ENCODE results near the gene EPAS1. TPM values are rescaled to one million over a fixed set of nuclear protein-coding genes. Genes with fewer than 3 reads are reported as not detected.

EPAS1 gene
- total and polyA plus RNA-seq, 2 of the 8 experiments (the other 6 are each of a cell fraction or from before 2014, with no cell fraction given) = 2.0 to 4.9 TPM

- no peak overlapping the region for H2AK5ac ChIP-seq (ENCODE audit: low read depth, low read length)
- DNase-seq (ENCODE audit: low read depth in 1 of 2, low spot score in 2 of 2) (no peak), FAIRE-seq (no peak)
- no peak overlapping the region for H2AFZ ChIP-seq (ENCODE audit: low read length)
- no peak overlapping the region for H3K4me2 ChIP-seq (ENCODE audit: insufficient read depth in 1 of 2, low read depth in 2 of 2, low read length in 2 of 2)
- H3K36me3 ChIP-seq (ENCODE audit: control insufficient read depth in 2 of 4, insufficient read depth in 4 of 4, low read length in 3 of 4) = no peaks in the 10 kb centered on the region
- no peaks in the 10 kb centered on the region for H3K27me3 ChIP-seq (replicated peaks in 1 of 4; ENCODE audit: control insufficient read depth in 3 of 4, extremely low read depth in 1 of 4, insufficient read depth in 3 of 4, low read length in 3 of 4)
- H2BK5ac ChIP-seq (ENCODE audit: low read depth, low read length) = no peak overlapping the region
- H3K4ac ChIP-seq (replicated peaks; ENCODE audit: insufficient read length, low read depth, low read length) = no peak overlapping the region
- no peaks in the 10 kb centered on the region for H3K9me3 ChIP-seq (ENCODE audit: insufficient read depth in 2 of 2, low read depth in 1 of 2, low read length in 1 of 2)
- H2BK120ac ChIP-seq (replicated peaks; ENCODE audit: low read depth, low read length) = no peak overlapping the region
- H3K23me2 ChIP-seq (ENCODE audit: low read depth, low read length) = no peaks in the 10 kb centered on the region
- no peak overlapping the region for H3K18ac ChIP-seq (ENCODE audit: extremely low read depth, low read length)
- POLR2A ChIA-PET (ENCODE audit: partially characterized antibody) = no interaction called here
- H3K23ac ChIP-seq (ENCODE audit: insufficient read length) = no peak overlapping the region
- no peak overlapping the region for H4K91ac ChIP-seq (replicated peaks; ENCODE audit: insufficient read length, low read length)
- H4K8ac ChIP-seq (ENCODE audit: extremely low read depth, insufficient read depth, low read length) = no peak overlapping the region
- no peak overlapping the region for H2BK12ac ChIP-seq (ENCODE audit: low read depth, low read length)
- H3K4me1 ChIP-seq (replicated peaks in 1 of 4; ENCODE audit: control insufficient read depth in 3 of 4, insufficient read depth in 4 of 4, low read length in 3 of 4) = no peaks in the 10 kb centered on the region
- no peak overlapping the region for H3K9ac ChIP-seq (replicated peaks in 1 of 4; ENCODE audit: extremely low read depth in 1 of 4, low read depth in 3 of 4, low read length in 3 of 4)
- CTCF ChIA-PET (ENCODE audit: partially characterized antibody) = interaction anchor here (0.6 to 1.4 kb wide), 6 partner anchors 19 to 788 kb away, joined by 3 to 4 read pairs (median 3); no protein-coding TSS in a partner anchor
- no peaks in the 10 kb centered on the region for H3K79me1 ChIP-seq (ENCODE audit: low read depth, low read length)
- H2BK20ac ChIP-seq (ENCODE audit: low read length) = no peak overlapping the region
- H4K5ac ChIP-seq (ENCODE audit: insufficient read length, low read depth, low read length) = no peak overlapping the region
- 78% methylated on average over 2 of the region's 2 CpGs; no CpG with 5 or more reads in 1 of the 2 experiments for WGBS, 2 experiments (ENCODE audit: extremely low coverage in 1 of 2, insufficient coverage in 1 of 2, insufficient read length in 1 of 2, insufficient replicate concordance in 2 of 2, low coverage in 1 of 2, low lambda C conversion rate in 2 of 2, missing lambda C conversion rate in 1 of 2)
- no peak overlapping the region for H2BK15ac ChIP-seq (ENCODE audit: low read length)
- H3K14ac ChIP-seq (ENCODE audit: insufficient read length) = no peak overlapping the region
- no peak overlapping the region for H3K27ac ChIP-seq (ENCODE audit: low read depth, low read length)
- no peak overlapping the region for H3K4me3 ChIP-seq (ENCODE audit: extremely low read depth in 1 of 4, insufficient read depth in 2 of 4, low read depth in 3 of 4, low read length in 4 of 4)
- H3K56ac ChIP-seq (replicated peaks; ENCODE audit: insufficient read length, low read depth, low read length) = no peak overlapping the region
- H4K20me1 ChIP-seq (replicated peaks in 1 of 2; ENCODE audit: control insufficient read depth in 1 of 2, insufficient read depth in 2 of 2, low read length in 2 of 2) = no peaks in the 10 kb centered on the region
- H3K79me2 ChIP-seq (ENCODE audit: control insufficient read depth in 1 of 2, insufficient read depth in 2 of 2, low read length in 2 of 2) = no peaks in the 10 kb centered on the region
- no peak for TF ChIP-seq CREB1 (IDR thresholded peaks at IDR 0.05)
- TF ChIP-seq NRF1 (IDR thresholded peaks at IDR 0.05; ENCODE audit: low read depth, low read length) = no peak
- no peak for TF ChIP-seq TAF1 (IDR thresholded peaks at IDR 0.05; ENCODE audit: low read depth, low read length)
- no peak for TF ChIP-seq CHD1 (IDR thresholded peaks at IDR 0.05; ENCODE audit: low read depth, low read length)
- TF ChIP-seq CBX8 (IDR thresholded peaks at IDR 0.05; ENCODE audit: borderline replicate concordance, low read depth, low read length) = no peak
- no peak for TF ChIP-seq TAF7 (optimal IDR thresholded peaks at IDR 0.05; ENCODE audit: borderline replicate concordance, low read depth, low read length)
- no peak for TF ChIP-seq HDAC6 (IDR thresholded peaks at IDR 0.05; ENCODE audit: low read depth, low read length)
- no peak for TF ChIP-seq ATF2 (IDR thresholded peaks at IDR 0.05; ENCODE audit: low read length)
- TF ChIP-seq RBBP5 (IDR thresholded peaks at IDR 0.05; ENCODE audit: borderline replicate concordance, low read depth, low read length) = no peak
- TF ChIP-seq USF2 (IDR thresholded peaks at IDR 0.05; ENCODE audit: low read length) = no peak
- TF ChIP-seq ATF3 (IDR thresholded peaks at IDR 0.05; ENCODE audit: insufficient read depth, low read depth, low read length) = no peak
- TF ChIP-seq SP2 (IDR thresholded peaks at IDR 0.05; ENCODE audit: low read length) = no peak
Measured at GRCh38 chr2:46411245-46411641, 114.0 kb downstream of the EPAS1 start.
